ENCODE data around the gene IL4.

The IL4 gene

DNA sequence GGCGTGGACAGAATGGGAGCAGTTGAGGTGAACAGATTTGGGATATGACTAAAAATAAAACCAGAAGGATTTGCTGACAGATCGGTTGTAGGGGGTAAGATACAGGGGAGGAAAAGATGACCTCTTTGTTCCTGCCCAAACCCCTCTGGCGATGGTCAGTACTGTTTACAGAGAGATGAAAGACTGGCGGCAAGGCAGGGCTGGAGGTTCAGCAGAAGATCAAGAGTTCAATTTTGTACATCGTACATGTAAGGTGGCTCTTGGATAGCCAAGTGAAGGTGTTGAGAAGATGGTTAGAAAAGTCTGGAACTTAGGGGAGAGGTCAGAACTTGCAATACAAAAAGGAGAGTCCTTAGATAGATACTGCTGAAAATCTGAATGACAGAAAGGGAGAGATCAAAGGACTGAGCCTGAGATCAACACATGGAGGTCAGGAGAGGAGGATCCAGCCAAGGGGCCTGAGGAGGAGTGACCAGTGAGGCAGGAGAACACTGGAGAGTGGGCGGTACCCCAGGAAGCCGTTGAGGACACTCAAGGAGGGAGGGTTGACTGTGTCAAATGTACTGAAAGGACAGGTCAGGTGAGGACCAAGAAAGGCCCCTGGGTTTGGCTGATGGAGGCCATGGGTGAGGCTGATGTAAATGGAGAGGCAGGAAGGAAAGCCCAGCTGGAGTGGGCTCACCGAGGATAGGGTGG is 7.1 kb downstream of the IL4 start:
- FAIRE-seq, result no peak
- no peak for DNase-seq (ENCODE audit: insufficient read length, low spot score)
- no peak for TF ChIP-seq CTCF (IDR thresholded peaks at IDR 0.05; ENCODE audit: insufficient read depth, missing control alignments)

DNA sequence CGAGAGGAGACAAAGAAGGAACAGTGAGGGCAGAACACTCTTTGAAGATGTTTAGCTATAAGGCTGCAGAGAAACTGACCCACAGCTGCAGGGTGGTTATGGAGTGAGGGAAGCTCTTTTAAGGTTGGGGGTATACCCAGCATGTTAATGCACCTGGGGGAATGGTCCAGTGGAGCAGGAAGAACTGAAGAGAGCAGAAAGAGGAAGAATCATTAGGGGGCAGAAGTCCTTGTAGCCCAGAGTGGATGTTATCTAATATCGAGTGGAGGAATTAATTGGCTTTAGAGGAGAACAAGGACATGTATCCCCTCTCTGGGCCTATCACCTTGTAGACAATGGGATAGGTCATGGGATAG is 7.7 kb downstream of the IL4 start:
- no peak for TF ChIP-seq CTCF (IDR thresholded peaks at IDR 0.05; ENCODE audit: insufficient read depth, missing control alignments)
- DNase-seq (ENCODE audit: insufficient read length, low spot score) (no peak), FAIRE-seq (no peak)

- TF ChIP-seq CTCF (IDR thresholded peaks at IDR 0.05; ENCODE audit: insufficient read depth, missing control alignments), result no peak
- no peak for FAIRE-seq
- no peak for DNase-seq (ENCODE audit: insufficient read length, low spot score)
Observed at GRCh38 chr5:132681983-132682382, 8.2 kb downstream of the IL4 start.

- no peak for DNase-seq (ENCODE audit: insufficient read length, low spot score)
- no peak for FAIRE-seq
- no peak for TF ChIP-seq CTCF (IDR thresholded peaks at IDR 0.05; ENCODE audit: insufficient read depth, missing control alignments)
Observed at GRCh38 chr5:132684491-132684890, 10.7 kb downstream of the IL4 start.

- FAIRE-seq (no peak), DNase-seq (ENCODE audit: insufficient read length, low spot score) (no peak)
- no peak for TF ChIP-seq CTCF (IDR thresholded peaks at IDR 0.05; ENCODE audit: insufficient read depth, missing control alignments)
Observed at GRCh38 chr5:132684922-132685720, 11.3 kb downstream of the IL4 start.

GRCh38 chr5:132686193-132686592 is 12.4 kb downstream of the IL4 start:
- no peak for DNase-seq (ENCODE audit: insufficient read length, low spot score)
- TF ChIP-seq CTCF (IDR thresholded peaks at IDR 0.05; ENCODE audit: insufficient read depth, missing control alignments), result no peak
- no peak for FAIRE-seq

GRCh38 chr5:132687995-132688394 is 14.2 kb downstream of the IL4 start:
- FAIRE-seq (no peak), DNase-seq (ENCODE audit: insufficient read length, low spot score) (no peak)
- no peak for TF ChIP-seq CTCF (IDR thresholded peaks at IDR 0.05; ENCODE audit: insufficient read depth, missing control alignments)

Data from D721Med (cell line).